Activated CD4-positive, alpha-beta memory T cell treated with anti-CD3 and anti-CD28 coated beads for 36 hours (primary cell): ENCODE measurements around the gene STXBP5L. TPM values are rescaled to one million over a fixed set of nuclear protein-coding genes. Genes with fewer than 3 reads are reported as not detected.
"Not testable (repeated sequence)": the region's sequence is repeated elsewhere in the genome, so short reads cannot be mapped to it uniquely, and the experiment has no call there.

ENCODE experiments used
- CTCF ChIA-PET: fragments of 350-600 bp; sonication (Branson Sonifier 250); formaldehyde crosslinking; loops from one replicate; lab custom pipeline; 2021; ENCODE audit warnings: antibody characterized with exemption, inconsistent platforms; lab: Charles Lee
- POLR2A ChIA-PET: fragments of 350-600 bp; sonication (Branson Sonifier 250); formaldehyde crosslinking; loops from one replicate; lab custom pipeline; 2021; ENCODE audit warnings: antibody characterized with exemption; lab: Charles Lee
- DNase-seq: peaks from one replicate; pipeline ENCODE4 v3.0.0-alpha.2; 2020
- H3K27ac Mint-ChIP-seq: one replicate; pipeline ENCODE4 v1.8.0; 2021; ENCODE audit warnings: mixed read lengths
- H3K27me3 Mint-ChIP-seq: one replicate; pipeline ENCODE4 v1.8.0; 2021; ENCODE audit warnings: mixed read lengths
- H3K36me3 Mint-ChIP-seq: one replicate; pipeline ENCODE4 v1.8.0; 2021; ENCODE audit warnings: mixed read lengths
- H3K4me1 Mint-ChIP-seq: one replicate; pipeline ENCODE4 v1.8.0; 2021; ENCODE audit warnings: low read depth, mixed read lengths
- H3K4me3 Mint-ChIP-seq: one replicate; pipeline ENCODE4 v1.8.0; 2021; ENCODE audit warnings: mild to moderate bottlenecking, mixed read lengths
- H3K9me3 Mint-ChIP-seq: one replicate; pipeline ENCODE4 v1.8.0; 2021; ENCODE audit warnings: mixed read lengths
- intact Hi-C: fragments of 100-400 bp; cut with micrococcal nuclease; formaldehyde crosslinking; loops from one replicate; pipeline ENCODE4 v1.15.1; 2023
- total RNA-seq, 2 experiments: library from RNA; stranded (reverse); gene quantifications; one replicate each; pipeline ENCODE4 v1.2.3, GENCODE V29; 2021

STXBP5L gene
- total RNA-seq, 2 experiments from 2014 or later = not detected

DNA sequence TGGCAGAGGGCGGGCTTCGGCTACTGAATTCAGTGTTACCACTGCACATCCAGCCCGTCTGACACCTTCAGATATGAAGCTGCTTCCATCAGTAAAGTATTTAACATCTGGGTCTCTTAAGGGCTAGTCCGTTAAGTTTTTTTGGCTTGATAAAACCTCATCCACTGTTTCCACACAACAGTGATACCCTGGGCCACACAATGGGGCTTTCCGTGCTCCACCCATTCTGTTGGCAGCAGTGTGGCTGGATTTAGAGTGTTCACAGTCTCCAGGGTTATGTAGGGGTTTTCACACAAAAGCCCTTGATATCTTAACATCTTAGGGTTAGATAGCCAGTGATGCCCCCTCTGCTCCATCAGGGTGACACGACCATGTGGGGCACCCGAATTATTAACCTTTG is 165.0 kb downstream of the STXBP5L start:
- intact Hi-C loops = no loop called here
- Mint-ChIP-seq H3K4me1 (no peaks in the 10 kb centered on the region), H3K9me3 (no peaks in the 10 kb centered on the region), H3K4me3 (no peak overlapping the region), H3K27me3 (no peaks in the 10 kb centered on the region), H3K27ac (no peak overlapping the region), H3K36me3 (no peaks in the 10 kb centered on the region)
- ChIA-PET CTCF (no interaction called here), POLR2A (no interaction called here)
- DNase-seq = no peak

DNA sequence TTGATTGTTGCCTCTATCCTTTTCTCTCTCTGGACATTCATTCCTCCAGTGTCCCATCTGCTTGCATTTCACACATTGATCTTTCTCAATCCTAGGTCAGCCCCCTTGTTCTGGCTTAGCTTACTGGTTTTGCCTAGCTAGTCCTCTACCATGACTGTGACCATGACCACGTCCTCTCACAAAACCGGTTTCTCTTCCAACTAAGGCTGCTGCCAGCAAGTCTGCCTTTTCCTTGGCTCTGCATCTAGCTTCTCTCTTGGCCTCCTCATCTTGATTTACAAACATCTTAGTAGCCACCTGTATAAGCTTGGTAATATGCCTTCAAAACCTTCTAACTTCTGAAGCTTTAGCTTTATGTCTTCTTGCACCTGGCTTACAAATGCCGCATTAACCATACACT is 167.2 kb downstream of the STXBP5L start:
- intact Hi-C loops = no loop called here
- Mint-ChIP-seq H3K9me3 (no peaks in the 10 kb centered on the region), H3K4me1 (no peaks in the 10 kb centered on the region), H3K36me3 (no peaks in the 10 kb centered on the region), H3K27me3 (no peaks in the 10 kb centered on the region), H3K27ac (no peak overlapping the region), H3K4me3 (no peak overlapping the region)
- ChIA-PET POLR2A (no interaction called here), CTCF (no interaction called here)
- no peak for DNase-seq

DNA sequence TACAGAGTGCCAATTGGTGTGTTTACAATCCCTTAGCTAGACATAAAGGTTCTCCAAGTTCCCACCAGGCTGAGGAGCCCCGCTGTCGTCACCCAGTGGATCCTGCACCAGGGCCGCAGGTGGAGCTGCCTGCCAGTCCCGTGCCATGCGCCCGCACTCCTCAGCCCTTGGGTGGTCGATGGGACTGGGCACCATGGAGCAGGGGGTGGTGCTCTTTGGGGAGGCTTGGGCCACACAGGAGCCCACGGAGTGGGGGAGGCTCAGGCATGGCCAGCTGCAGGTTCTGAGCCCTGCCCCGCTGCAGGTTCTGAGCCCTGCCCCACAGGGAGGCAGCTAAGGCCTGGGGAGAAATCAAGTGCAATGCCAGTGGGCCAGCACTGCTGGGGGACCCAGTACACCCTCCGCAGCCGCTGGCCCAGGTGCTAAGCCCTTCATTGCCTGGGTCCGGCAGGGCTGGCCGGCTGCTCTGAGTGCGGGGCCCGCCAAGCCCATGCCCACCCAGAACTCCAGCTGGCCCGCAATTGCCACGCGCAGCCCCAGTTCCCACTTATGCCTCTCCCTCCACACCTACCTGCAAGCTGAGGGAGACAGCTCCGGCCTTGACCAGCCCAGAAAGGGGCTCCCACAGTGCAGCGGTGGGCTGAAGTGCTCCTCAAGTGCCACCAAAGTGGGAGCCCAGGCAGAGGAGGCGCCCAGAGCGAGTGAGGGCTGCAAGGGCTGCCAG is 170.5 kb downstream of the STXBP5L start:
- H3K4me3 Mint-ChIP-seq, H3K9me3 Mint-ChIP-seq, intact Hi-C loops, CTCF ChIA-PET, H3K4me1 Mint-ChIP-seq, H3K27me3 Mint-ChIP-seq, H3K36me3 Mint-ChIP-seq, DNase-seq, POLR2A ChIA-PET, H3K27ac Mint-ChIP-seq: not testable (repeated sequence)

DNA sequence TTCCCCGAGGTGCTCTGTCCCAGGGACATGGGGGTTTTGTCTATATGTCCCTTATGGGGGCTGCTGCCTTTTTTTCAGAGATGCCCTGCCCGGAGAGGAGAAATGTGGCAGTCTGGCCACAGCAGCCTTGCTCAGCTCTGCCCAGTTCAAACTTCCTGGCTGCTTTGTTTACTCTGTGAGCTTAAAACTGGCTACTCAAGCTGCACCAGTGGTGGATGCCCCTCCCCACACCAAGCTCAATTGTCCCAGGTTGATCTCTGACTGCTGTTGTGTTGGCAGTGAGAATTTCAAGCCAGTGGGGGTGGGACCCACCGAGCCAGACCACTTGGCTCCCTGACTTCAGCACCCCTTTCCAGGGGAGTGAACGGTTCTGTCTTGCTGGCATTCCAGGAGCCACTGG is 188.9 kb downstream of the STXBP5L start:
- no peaks in the 10 kb centered on the region for H3K4me1 Mint-ChIP-seq
- no peaks in the 10 kb centered on the region for H3K36me3 Mint-ChIP-seq
- no peak overlapping the region for H3K4me3 Mint-ChIP-seq
- DNase-seq = no peak
- H3K27me3 Mint-ChIP-seq = no peaks in the 10 kb centered on the region
- POLR2A ChIA-PET = no interaction called here
- H3K27ac Mint-ChIP-seq = no peak overlapping the region
- CTCF ChIA-PET = no interaction called here
- intact Hi-C loops = no loop called here
- H3K9me3 Mint-ChIP-seq = peaks cover 19% of the 10 kb centered on the region

GRCh38 chr3:121111086-121111485 is 203.1 kb downstream of the STXBP5L start:
- intact Hi-C loops, H3K4me1 Mint-ChIP-seq: not testable (repeated sequence)

DNA sequence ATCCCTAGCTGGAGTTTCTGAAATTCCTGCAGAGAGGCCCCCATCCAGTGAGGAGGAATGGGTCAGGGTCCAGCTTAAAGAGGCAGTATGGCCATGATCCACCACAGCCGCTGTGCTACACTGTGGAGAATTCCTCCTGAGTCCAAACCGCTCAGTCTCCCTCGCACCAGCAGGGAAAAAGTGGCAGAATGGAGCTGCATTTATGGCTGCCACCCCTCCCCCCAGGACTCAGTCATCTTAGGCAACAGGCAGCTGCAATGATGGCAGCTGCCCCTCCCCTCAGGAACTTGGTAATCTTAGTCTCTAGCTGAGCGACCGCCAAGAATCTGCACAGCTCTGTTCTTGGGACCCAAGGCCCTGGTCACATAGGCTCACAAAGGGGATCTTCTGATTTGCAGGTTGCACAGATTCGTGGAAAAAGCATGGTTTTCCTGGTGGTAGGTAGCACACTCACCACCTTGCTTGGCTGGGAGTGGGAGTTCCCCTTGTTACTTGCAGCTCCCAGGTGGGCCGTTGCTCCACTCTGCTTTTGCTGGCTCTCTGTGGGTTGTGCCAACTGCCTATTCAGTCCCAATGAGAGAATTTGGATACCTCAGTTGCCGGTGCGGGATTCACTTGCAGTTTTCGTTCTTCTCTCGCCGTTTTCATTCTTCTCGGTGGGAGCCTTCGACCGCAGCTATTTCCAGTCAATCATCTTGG is 204.1 kb downstream of the STXBP5L start:
- ChIA-PET CTCF (no interaction called here), POLR2A (no interaction called here)
- Mint-ChIP-seq H3K9me3 (peaks cover 8% of the 10 kb centered on the region), H3K27ac (no peak overlapping the region), H3K4me1 (no peaks in the 10 kb centered on the region), H3K27me3 (no peaks in the 10 kb centered on the region), H3K36me3 (no peaks in the 10 kb centered on the region), H3K4me3 (no peak overlapping the region)
- DNase-seq = no peak
- intact Hi-C loops = no loop called here

More at GRCh38 chr3:121111086-121111485, 203.1 kb downstream of the STXBP5L start:
- H3K36me3 Mint-ChIP-seq, POLR2A ChIA-PET, H3K4me3 Mint-ChIP-seq, CTCF ChIA-PET, H3K27me3 Mint-ChIP-seq, H3K27ac Mint-ChIP-seq, DNase-seq: not testable (repeated sequence)
- peaks cover 11% of the 10 kb centered on the region for H3K9me3 Mint-ChIP-seq

- Mint-ChIP-seq H3K27me3 (no peaks in the 10 kb centered on the region), H3K9me3 (no peaks in the 10 kb centered on the region), H3K27ac (no peak overlapping the region), H3K4me1 (no peaks in the 10 kb centered on the region), H3K36me3 (no peaks in the 10 kb centered on the region), H3K4me3 (no peak overlapping the region)
- POLR2A ChIA-PET = interaction anchor here (0.6 kb wide), 1 partner anchor 239 kb away, joined by 3 read pairs; no protein-coding TSS in a partner anchor
- intact Hi-C loops = no loop called here
- DNase-seq = no peak
- CTCF ChIA-PET = no interaction called here
These were observed 218.2 kb downstream of the STXBP5L start for GRCh38 chr3:121126033-121126706.

- ChIA-PET CTCF (no interaction called here), POLR2A (no interaction called here)
- no peak overlapping the region for H3K27ac Mint-ChIP-seq
- H3K4me1 Mint-ChIP-seq = no peaks in the 10 kb centered on the region
- no peaks in the 10 kb centered on the region for H3K27me3 Mint-ChIP-seq
- no peaks in the 10 kb centered on the region for H3K36me3 Mint-ChIP-seq
- H3K9me3 Mint-ChIP-seq = no peaks in the 10 kb centered on the region
- no peak overlapping the region for H3K4me3 Mint-ChIP-seq
- intact Hi-C loops = no loop called here
- DNase-seq = no peak
These were observed 218.7 kb downstream of the STXBP5L start for GRCh38 chr3:121126707-121127035.

DNA sequence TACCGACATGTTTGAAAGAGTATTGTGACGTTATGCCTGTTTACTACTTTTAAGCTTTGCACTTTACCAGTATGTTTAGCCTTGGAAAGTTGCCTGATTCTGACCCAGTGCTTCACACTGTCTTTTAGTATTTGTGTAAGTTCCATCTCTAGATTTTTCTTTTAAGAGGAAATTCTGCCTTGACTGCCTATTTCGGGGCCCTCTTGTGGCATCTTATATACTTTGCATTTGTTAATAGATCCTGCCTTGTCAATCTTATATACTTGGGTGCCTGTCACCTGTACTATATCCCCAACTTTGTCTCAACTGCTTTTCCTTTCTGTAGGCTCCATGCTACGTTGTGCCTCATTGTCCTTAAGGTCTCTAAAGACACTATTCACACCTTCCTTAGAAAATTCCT is 244.6 kb downstream of the STXBP5L start:
- intact Hi-C loops = no loop called here
- H3K27ac Mint-ChIP-seq = no peak overlapping the region
- DNase-seq = no peak
- H3K4me1 Mint-ChIP-seq = no peaks in the 10 kb centered on the region
- POLR2A ChIA-PET = no interaction called here
- no peaks in the 10 kb centered on the region for H3K36me3 Mint-ChIP-seq
- H3K9me3 Mint-ChIP-seq = no peaks in the 10 kb centered on the region
- no peaks in the 10 kb centered on the region for H3K27me3 Mint-ChIP-seq
- CTCF ChIA-PET = no interaction called here
- no peak overlapping the region for H3K4me3 Mint-ChIP-seq

- Mint-ChIP-seq H3K36me3 (no peaks in the 10 kb centered on the region), H3K9me3 (no peaks in the 10 kb centered on the region), H3K4me3 (no peak overlapping the region), H3K27ac (no peak overlapping the region), H3K27me3 (no peaks in the 10 kb centered on the region), H3K4me1 (no peaks in the 10 kb centered on the region)
- intact Hi-C loops = no loop called here
- CTCF ChIA-PET = no interaction called here
- DNase-seq = no peak
- POLR2A ChIA-PET = no interaction called here
These were observed 245.8 kb downstream of the STXBP5L start for GRCh38 chr3:121153851-121154250.

- CTCF ChIA-PET = no interaction called here
- intact Hi-C loops = no loop called here
- H3K4me1 Mint-ChIP-seq = no peaks in the 10 kb centered on the region
These were observed 247.0 kb downstream of the STXBP5L start for GRCh38 chr3:121155028-121155427.

DNA sequence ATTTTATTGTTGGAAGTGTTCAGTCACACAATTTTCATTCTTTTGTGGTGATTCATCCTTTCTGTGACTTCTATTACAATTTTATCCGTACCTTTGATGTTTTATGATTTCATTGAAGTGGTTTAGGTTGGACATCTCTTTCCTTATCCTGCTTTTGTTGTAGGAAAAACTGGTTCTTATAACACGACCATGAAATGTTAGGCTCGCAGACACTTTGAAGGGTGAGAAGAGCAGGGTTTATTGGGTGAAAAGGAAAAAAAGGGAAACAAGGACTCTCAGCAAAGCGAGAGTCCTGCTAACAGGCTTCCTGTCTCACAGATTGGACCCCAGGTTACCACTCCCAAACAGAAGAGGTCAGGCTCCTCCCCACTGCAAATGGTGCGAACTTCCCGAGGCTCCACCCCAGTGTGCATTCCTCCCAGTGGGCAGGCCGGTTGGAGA is 257.4 kb downstream of the STXBP5L start:
- ChIA-PET POLR2A (interaction anchor here (0.5 kb wide), 1 partner anchor 138 kb away, joined by 3 read pairs; no protein-coding TSS in a partner anchor), CTCF (no interaction called here)

More at GRCh38 chr3:121155028-121155427, 247.0 kb downstream of the STXBP5L start:
- no peak overlapping the region for H3K4me3 Mint-ChIP-seq
- no peaks in the 10 kb centered on the region for H3K27me3 Mint-ChIP-seq
- POLR2A ChIA-PET = no interaction called here
- H3K27ac Mint-ChIP-seq = no peak overlapping the region
- H3K9me3 Mint-ChIP-seq = no peaks in the 10 kb centered on the region
- DNase-seq = no peak
- H3K36me3 Mint-ChIP-seq = no peaks in the 10 kb centered on the region

More for the DNA sequence above, 257.4 kb downstream of the STXBP5L start:
- no peak overlapping the region for H3K4me3 Mint-ChIP-seq
- no peaks in the 10 kb centered on the region for H3K36me3 Mint-ChIP-seq
- no peak overlapping the region for H3K27ac Mint-ChIP-seq
- intact Hi-C loops = no loop called here
- H3K27me3 Mint-ChIP-seq = no peaks in the 10 kb centered on the region
- no peaks in the 10 kb centered on the region for H3K4me1 Mint-ChIP-seq
- peaks cover 13% of the 10 kb centered on the region for H3K9me3 Mint-ChIP-seq
- DNase-seq = no peak
